Central memory CD8-positive, alpha-beta T cell (primary cell): Measurements from ENCODE around the gene CCDC171.
A peak's percentile ranks its signal among the peaks of the same experiment; 100 is the strongest.

Experiments used
- ATAC-seq: fragments of 150-1000 bp; cut with Tn5 transposase; replicated peaks from 2 replicates; pipeline ENCODE4 v1.10.0; 2022; ENCODE audit warnings: mild to moderate bottlenecking, moderate FRiP score, moderate number of reproducible peaks; ENCODE audit not compliant: poor library complexity, severe bottlenecking; ENCODE audit errors: extremely low read depth
- DNase-seq, 2 donors: peaks; one replicate each; pipeline ENCODE4 v3.0.0; 2021; ENCODE audit warnings: low spot score in 2 of 2
- H3K27ac Mint-ChIP-seq: one replicate; pipeline ENCODE4 v1.8.0; 2022; ENCODE audit warnings: low read depth, mild to moderate bottlenecking, moderate library complexity, mixed read lengths
- H3K27me3 Mint-ChIP-seq: one replicate; pipeline ENCODE4 v1.8.0; 2022; ENCODE audit warnings: mixed read lengths
- H3K36me3 Mint-ChIP-seq: one replicate; pipeline ENCODE4 v1.8.0; 2022; ENCODE audit warnings: mild to moderate bottlenecking, moderate library complexity, mixed read lengths; ENCODE audit not compliant: insufficient read depth
- H3K4me1 Mint-ChIP-seq: one replicate; pipeline ENCODE4 v1.8.0; 2022; ENCODE audit warnings: mixed read lengths
- H3K4me3 Mint-ChIP-seq: one replicate; pipeline ENCODE4 v1.8.0; 2022; ENCODE audit warnings: mild to moderate bottlenecking, moderate library complexity, mixed read lengths
- H3K9me3 Mint-ChIP-seq: one replicate; pipeline ENCODE4 v1.8.0; 2022; ENCODE audit warnings: mixed read lengths

The CCDC171 gene

DNA sequence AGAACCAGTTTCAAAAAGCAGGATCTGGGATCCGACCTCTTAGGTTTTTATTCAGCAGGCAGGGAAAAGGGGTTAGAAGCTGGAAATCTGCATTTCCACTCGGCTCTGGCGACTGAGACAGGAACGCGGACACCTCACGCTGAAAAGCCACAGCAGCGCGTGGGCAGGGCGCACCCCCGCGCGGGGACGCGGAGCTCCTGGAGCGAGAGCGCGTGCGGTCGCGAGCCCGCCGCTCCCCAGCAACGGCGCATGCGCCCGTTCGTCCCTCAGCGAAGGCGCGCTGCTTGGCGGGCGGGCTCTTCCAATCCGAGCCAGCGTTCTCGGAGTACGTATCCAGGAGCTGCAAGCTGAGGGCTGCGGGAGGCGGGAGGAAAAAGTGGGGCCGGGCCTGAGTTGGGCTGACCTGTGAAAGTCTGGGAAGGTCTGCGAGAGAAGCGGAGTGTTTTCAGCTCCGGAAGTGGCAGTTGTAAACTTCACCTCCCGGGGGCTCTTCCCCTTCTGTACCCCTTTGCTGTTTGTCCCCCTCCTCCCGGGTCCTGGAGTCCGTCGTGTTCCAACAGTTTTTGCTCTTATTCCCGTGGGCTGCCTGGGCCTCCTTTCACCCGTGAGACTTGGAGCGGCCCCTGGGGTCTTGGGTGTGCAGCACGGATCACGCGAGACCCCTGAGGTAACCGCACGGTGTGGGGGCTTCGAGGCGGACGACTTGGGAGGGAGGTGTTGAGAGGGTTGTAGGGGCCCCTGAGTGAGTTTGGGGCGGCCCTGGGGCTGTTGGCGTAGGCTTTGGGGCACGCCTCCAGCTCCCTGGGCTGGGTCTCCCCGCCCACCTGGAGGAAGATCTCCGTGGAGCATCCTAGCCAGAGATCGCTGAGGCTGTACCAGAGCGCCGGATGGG, at the start of gene CCDC171:
Gene CCDC171, plus strand, starts transcription at position 408 of the 892 bp plus-strand sequence. CDS start 11,046 bp downstream, outside the sequence.
- Mint-ChIP-seq H3K36me3 (peaks cover 15% of the 10 kb centered on the region), H3K4me1 (peaks cover 25% of the 10 kb centered on the region), H3K4me3 (peak within 1 kb of the TSS; percentile 92), H3K27ac (peak within 1 kb of the TSS; percentile 91), H3K27me3 (no peaks in the 10 kb centered on the region), H3K9me3 (no peaks in the 10 kb centered on the region)
- DNase-seq (peak; percentile 61 to 68), ATAC-seq (peak; percentile 90)

DNA sequence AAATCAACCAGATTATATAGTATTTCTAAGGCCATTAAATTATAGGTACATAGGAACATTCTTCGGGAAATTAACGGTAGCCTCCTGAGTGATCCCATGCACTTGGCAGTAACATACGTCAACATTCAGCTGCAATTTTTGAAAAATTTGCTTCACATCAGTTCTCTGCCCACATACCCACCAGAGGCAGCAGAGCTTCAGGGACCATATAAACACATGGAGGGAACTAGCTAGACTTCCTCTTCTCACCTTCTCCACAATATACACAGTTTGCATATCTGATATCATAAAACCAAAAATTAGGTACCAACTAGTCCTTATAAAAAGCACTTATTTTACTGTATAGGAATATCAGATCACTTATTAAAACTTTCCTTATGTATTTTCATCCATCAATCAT, 46.9 kb upstream of the CCDC171 start:
- ATAC-seq (no peak), DNase-seq (no peak)
- Mint-ChIP-seq H3K4me3 (no peak overlapping the region), H3K36me3 (peaks cover 59% of the 10 kb centered on the region), H3K27me3 (no peaks in the 10 kb centered on the region), H3K27ac (no peak overlapping the region), H3K4me1 (peaks cover 57% of the 10 kb centered on the region), H3K9me3 (no peaks in the 10 kb centered on the region)

DNA sequence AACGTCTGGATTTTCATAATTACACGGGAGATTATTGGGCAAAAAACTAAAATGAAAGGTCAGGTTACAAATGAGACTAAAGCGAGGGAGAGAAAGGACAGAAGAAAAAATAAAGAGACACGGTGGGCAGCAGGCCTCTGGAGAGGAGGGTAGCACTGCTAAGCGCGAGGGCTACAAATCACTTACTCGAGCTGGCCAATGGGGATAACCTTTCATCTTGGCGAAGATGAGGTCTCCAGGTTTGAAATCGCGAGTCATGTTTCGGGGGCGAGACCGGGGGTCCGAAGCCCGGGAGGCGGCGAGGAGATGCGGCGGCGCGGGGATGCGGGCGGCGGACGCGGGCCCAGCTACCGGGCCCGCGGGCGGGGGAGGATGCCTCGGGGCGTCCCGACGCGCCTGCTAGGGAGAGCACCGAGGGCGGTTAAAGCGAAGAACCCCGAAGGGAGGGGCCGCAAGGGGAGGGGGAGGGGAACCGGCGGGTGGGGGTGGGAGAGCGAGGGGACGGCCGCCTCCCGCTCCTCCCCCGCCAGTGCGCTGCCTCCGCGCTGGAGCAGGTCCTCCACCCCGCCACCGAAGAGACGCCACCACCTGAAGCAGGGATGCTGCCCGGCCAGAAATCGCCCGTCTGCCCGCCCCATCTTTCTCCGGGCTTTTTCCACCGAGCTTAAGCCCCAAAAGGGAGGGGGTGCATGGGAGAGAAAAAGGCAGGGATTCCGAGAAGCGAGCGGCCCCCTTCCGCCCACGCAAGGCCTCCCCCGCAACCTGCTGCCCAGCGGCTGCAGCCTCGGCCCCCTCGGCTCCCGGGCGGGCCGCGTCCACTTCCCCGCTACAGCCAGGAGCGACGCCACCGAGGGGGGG, 42.7 kb upstream of the CCDC171 start:
- Mint-ChIP-seq H3K9me3 (no peaks in the 10 kb centered on the region), H3K27me3 (no peaks in the 10 kb centered on the region), H3K36me3 (peaks cover 38% of the 10 kb centered on the region), H3K27ac (peak overlapping the region; percentile 97), H3K4me3 (peak overlapping the region; percentile 82), H3K4me1 (peaks cover 45% of the 10 kb centered on the region)
- DNase-seq: peak in 1 of 2 donors; percentile 21
- peak; percentile 45 for ATAC-seq

DNA sequence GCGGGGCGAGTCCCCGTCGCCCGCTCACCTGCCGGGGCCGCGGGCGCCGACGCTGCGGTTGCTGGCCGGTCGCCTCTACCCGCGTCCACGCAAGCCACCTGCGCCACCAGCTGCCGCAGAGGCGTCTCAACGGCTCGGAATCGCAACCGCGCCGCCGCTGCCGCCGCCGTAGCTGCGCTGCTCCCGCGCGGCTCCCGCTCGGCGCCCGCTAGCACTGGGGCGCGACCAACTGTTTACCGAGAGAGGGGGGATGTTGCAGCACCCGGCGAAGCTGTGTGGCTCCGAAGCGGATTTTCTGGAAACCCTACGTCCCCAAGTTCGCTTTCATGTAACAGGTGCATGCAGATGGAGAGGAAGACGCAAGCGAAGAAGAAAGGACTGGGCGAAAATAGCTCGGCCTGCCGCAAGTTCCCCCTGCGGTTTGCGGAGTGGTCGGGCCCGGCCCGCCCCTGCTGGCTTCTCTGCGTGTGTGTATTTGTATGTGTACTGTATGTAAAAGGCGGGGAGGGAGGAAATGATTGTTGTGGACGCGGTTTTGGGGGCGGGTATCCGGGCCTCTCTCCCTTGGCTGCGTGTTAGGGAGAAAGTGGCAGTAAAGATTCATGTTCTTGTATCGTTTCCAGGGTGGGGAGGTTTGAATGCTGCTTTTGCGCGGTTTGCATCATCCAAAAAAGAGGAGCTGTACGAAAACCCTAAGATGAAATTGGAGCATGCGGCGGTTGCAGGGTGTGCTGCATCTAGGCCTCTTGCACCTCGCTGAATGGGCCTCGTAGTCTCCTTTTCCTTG, 41.9 kb upstream of the CCDC171 start, which contains the start of gene PSIP1:
Gene PSIP1, minus strand, starts transcription at position 182 of the 787 bp plus-strand sequence. CDS start 782 bp downstream, outside the sequence.
- peaks cover 34% of the 10 kb centered on the region for H3K36me3 Mint-ChIP-seq
- H3K4me3 Mint-ChIP-seq: peak within 1 kb of the TSS; percentile 82
- H3K9me3 Mint-ChIP-seq: no peaks in the 10 kb centered on the region
- ATAC-seq (peak; percentile 89), DNase-seq (peak; percentile 86 to 87)
- peaks cover 42% of the 10 kb centered on the region for H3K4me1 Mint-ChIP-seq
- H3K27me3 Mint-ChIP-seq: no peaks in the 10 kb centered on the region
- peak within 1 kb of the TSS; percentile 97 for H3K27ac Mint-ChIP-seq

DNA sequence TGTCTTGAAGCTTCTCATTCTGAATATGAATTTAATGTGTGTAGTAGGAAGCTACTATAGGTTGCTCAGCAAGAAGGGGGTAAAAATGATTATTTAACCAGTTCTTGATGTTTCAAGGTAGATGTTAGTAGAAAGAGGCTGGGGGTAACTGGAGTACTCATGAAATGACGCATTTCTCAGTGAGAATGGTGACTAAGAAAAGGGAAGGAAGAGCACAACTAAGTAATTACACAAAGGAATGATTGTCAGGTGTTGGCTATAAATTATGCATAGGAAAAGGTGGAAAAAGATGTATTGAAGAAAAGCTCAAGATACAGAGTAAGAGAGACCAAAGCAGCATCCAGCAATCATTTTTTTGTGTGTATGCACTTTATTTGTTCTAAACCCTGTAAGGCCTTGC, 40.6 kb upstream of the CCDC171 start:
- Mint-ChIP-seq H3K27me3 (no peaks in the 10 kb centered on the region), H3K9me3 (no peaks in the 10 kb centered on the region), H3K36me3 (peaks cover 22% of the 10 kb centered on the region), H3K27ac (peak overlapping the region; percentile 12), H3K4me3 (no peak overlapping the region), H3K4me1 (peaks cover 30% of the 10 kb centered on the region)
- ATAC-seq (no peak), DNase-seq (no peak)

DNA sequence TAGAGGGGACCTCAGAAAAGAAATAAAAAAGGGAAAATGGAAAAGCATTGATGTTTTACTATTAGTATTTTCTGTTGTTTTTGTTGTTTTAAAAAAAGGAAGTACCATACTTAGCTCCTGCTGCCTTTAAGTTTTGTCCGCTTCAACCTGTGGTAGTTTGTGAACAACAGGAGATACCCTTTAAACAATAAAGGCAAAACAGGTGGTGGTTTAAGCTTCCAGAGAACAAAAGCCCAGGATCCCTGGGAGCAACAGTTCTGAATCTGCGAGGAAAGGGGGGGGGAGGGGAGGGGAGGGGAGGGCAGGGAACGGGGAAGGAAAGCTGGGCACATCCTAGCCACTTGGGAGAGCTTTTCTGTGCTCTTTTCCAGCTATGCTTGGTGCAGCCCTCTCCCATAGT, 40.0 kb upstream of the CCDC171 start:
- H3K27me3 Mint-ChIP-seq: no peaks in the 10 kb centered on the region
- DNase-seq: no peak
- ATAC-seq: no peak
- peaks cover 29% of the 10 kb centered on the region for H3K4me1 Mint-ChIP-seq
- H3K4me3 Mint-ChIP-seq: no peak overlapping the region
- no peaks in the 10 kb centered on the region for H3K9me3 Mint-ChIP-seq
- H3K27ac Mint-ChIP-seq: no peak overlapping the region
- H3K36me3 Mint-ChIP-seq: peaks cover 20% of the 10 kb centered on the region

DNA sequence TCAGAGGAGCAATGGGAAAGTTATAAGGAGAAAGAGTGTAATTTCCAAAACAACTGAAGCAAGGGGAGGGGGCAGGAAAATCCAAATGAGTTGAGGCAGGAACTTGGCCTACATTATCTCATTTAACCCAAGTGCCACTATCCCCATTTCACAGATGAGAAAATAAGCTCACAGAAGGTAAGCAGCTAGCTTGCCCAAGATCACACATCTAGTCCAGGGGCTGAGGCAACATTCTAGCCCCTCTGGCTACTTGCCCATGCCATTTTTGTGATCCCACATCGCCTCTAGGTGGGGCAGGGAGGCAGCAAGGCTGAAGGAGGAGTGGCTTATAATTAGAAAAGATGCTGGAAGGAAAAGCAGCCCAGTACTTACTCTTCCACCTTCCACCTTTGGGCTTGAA, 39.5 kb upstream of the CCDC171 start:
- peaks cover 24% of the 10 kb centered on the region for H3K4me1 Mint-ChIP-seq
- no peaks in the 10 kb centered on the region for H3K9me3 Mint-ChIP-seq
- no peak overlapping the region for H3K4me3 Mint-ChIP-seq
- no peak overlapping the region for H3K27ac Mint-ChIP-seq
- ATAC-seq (no peak), DNase-seq (no peak)
- H3K36me3 Mint-ChIP-seq: peaks cover 16% of the 10 kb centered on the region
- H3K27me3 Mint-ChIP-seq: no peaks in the 10 kb centered on the region

DNA sequence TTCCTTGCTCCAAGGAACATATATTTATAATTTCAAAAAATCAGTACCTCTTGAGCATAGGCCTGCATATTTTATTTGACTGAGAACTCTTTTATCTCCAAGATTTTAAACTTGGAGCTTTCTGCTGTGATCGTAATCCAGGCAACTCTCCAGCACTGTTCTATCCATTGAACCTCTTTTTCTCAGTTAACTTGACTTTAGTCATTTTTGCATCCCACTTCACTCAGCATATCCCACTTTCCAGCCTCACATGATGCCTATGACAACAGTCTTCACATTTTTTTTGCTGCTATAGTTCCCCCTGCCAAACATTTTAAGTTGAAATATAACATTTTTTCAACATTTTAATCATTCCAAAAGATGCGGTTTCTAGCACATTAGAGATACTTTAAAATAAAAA, 33.0 kb upstream of the CCDC171 start:
- Mint-ChIP-seq H3K4me1 (no peaks in the 10 kb centered on the region), H3K36me3 (peaks cover 2% of the 10 kb centered on the region), H3K9me3 (no peaks in the 10 kb centered on the region), H3K4me3 (no peak overlapping the region), H3K27me3 (peaks cover 7% of the 10 kb centered on the region), H3K27ac (no peak overlapping the region)
- DNase-seq: no peak
- ATAC-seq: no peak

DNA sequence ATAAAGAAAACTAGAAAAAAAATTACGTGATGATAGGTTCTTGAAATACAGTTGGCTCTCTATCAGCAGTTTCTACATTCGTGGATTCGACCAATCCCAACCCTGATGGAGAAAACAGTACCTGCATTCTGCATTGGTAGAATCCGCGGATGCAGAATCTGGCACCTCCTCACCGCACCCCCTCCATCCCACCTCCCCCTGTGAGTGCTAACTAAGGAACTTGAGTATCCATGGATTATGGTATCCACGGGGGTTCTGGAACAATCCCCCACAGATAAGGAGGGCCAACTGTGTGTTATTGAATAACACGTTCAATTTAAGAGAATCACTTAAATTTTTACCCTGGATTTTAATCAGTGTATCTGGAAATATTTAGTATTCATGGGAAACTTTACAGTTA, 31.6 kb upstream of the CCDC171 start:
- Mint-ChIP-seq H3K9me3 (no peaks in the 10 kb centered on the region), H3K27ac (no peak overlapping the region), H3K4me3 (no peak overlapping the region), H3K36me3 (peaks cover 2% of the 10 kb centered on the region), H3K27me3 (peaks cover 17% of the 10 kb centered on the region), H3K4me1 (no peaks in the 10 kb centered on the region)
- ATAC-seq (no peak), DNase-seq (no peak)

DNA sequence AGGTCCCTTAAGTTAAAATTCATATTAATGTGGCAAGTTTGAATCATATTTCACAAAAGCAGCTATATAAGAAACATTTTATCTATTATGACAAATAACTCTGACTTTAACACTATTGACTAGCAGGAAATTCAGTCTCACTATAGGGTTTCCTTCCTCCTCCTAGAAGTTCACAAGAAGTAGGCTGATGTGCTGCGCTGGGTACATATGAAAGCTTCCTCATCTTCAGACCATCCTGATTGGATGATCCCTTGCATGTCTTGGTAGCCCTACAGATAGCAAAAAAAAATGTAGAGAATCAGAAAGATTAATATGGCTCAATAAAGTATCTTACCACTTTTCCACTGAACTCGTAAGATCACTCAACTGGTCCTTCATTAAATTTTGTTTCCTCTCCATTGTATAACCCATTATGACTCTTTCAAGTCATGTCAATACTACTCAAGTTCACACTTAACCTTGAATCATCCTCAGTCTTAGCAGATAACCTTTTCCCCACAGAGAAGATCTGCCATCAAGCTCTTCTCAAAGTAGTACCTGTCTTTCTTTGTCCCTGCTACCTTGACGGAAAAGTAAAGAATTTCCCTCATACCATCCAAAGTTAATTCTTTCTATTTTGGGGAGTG, 30.6 kb upstream of the CCDC171 start:
- no peak overlapping the region for H3K27ac Mint-ChIP-seq
- DNase-seq: no peak
- H3K27me3 Mint-ChIP-seq: peaks cover 17% of the 10 kb centered on the region
- peaks cover 2% of the 10 kb centered on the region for H3K36me3 Mint-ChIP-seq
- no peak overlapping the region for H3K4me3 Mint-ChIP-seq
- H3K9me3 Mint-ChIP-seq: no peaks in the 10 kb centered on the region
- no peaks in the 10 kb centered on the region for H3K4me1 Mint-ChIP-seq
- ATAC-seq: no peak

DNA sequence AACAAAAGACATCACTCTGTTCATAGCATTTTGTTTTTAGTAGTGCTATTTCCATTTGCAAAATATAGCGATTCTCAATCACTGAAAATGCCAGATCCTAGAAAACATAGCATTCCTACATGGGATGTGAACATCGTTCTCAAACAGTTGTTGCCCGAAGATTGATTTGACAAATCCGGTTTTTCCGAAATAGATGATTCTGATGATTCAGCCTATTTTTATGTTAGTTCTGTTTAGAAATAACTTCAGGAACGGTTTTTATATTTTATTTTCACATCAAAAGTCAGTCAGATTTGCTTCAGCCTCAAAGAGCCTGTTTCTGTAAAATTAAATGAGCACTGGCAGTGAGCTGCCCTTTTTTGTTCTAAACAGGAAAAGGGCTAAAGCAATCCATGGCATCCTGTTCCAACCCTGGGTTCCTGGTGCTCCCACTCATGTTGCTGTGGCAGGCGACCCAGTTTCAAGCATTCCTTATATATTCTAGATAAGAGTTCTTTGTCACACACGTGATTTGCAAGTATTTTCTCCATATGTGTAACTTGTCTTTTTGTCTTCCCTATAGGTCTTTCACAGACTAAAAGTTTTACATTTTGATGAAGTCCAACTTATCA, 27.9 kb upstream of the CCDC171 start:
- Mint-ChIP-seq H3K4me1 (no peaks in the 10 kb centered on the region), H3K27ac (no peak overlapping the region), H3K36me3 (peaks cover 2% of the 10 kb centered on the region), H3K9me3 (no peaks in the 10 kb centered on the region), H3K27me3 (peaks cover 17% of the 10 kb centered on the region), H3K4me3 (no peak overlapping the region)
- no peak for DNase-seq
- ATAC-seq: no peak
